Neuronal stem cell (in vitro differentiated cells): Measurements from ENCODE around the gene POLR2J.

Experiments
- DNase-seq: peaks from one replicate; pipeline ENCODE4 v3.0.0-alpha.2; 2013; ENCODE audit warnings: low spot score
- H2AFZ ChIP-seq: one replicate; pipeline ENCODE4 v1.6.1; 2013; ENCODE audit warnings: mild to moderate bottlenecking, low read length, inconsistent platforms
- H2AK5ac ChIP-seq: 2 replicates; pipeline ENCODE4 v1.6.1; 2013; ENCODE audit warnings: low read depth, mild to moderate bottlenecking, inconsistent platforms, low read length, moderate library complexity, mixed read lengths
- H2BK120ac ChIP-seq: 2 replicates; pipeline ENCODE4 v1.6.1; 2013; ENCODE audit warnings: low read depth, mild to moderate bottlenecking, inconsistent platforms, low read length, moderate library complexity, mixed read lengths
- H2BK12ac ChIP-seq: one replicate; pipeline ENCODE4 v1.6.1; 2013; ENCODE audit warnings: low read length, inconsistent platforms
- H2BK15ac ChIP-seq: 2 replicates; pipeline ENCODE4 v1.6.1; 2013; ENCODE audit warnings: mild to moderate bottlenecking, low read length, inconsistent platforms, mixed read lengths
- H2BK5ac ChIP-seq: one replicate; pipeline ENCODE4 v1.6.1; 2013; ENCODE audit warnings: inconsistent platforms, mild to moderate bottlenecking, low read length, moderate library complexity
- H3K14ac ChIP-seq: one replicate; pipeline ENCODE4 v1.6.1; 2013; ENCODE audit warnings: low read length, inconsistent platforms
- H3K18ac ChIP-seq: 2 replicates; pipeline ENCODE4 v1.6.1; 2013; ENCODE audit warnings: low read length, inconsistent platforms
- H3K23ac ChIP-seq: 2 replicates; pipeline ENCODE4 v1.6.1; 2013; ENCODE audit warnings: low read depth, mild to moderate bottlenecking, mixed read lengths, low read length, inconsistent platforms; ENCODE audit not compliant: poor library complexity
- H3K27ac ChIP-seq: replicated peaks from 3 replicates; pipeline ENCODE4 v1.5.1; 2013; ENCODE audit warnings: low read length, inconsistent platforms
- H3K27me3 ChIP-seq, 3 experiments: 2 replicates each; pipeline ENCODE4 v1.6.1; 2013; ENCODE audit warnings: low read length in 3 of 3, mild to moderate bottlenecking in 2 of 3, inconsistent platforms in 1 of 3, low read depth in 1 of 3, mixed read lengths in 1 of 3, moderate library complexity in 1 of 3; ENCODE audit not compliant: control insufficient read depth in 3 of 3, insufficient read depth in 3 of 3
- H3K36me3 ChIP-seq, 2 donors: replicated peaks in 1 of 2; 2 replicates each; pipeline ENCODE4 v1.6.1; 2013; ENCODE audit warnings: low read length in 2 of 2; ENCODE audit not compliant: control insufficient read depth in 2 of 2, insufficient read depth in 2 of 2
- H3K4ac ChIP-seq: 2 replicates; pipeline ENCODE4 v1.6.1; 2013; ENCODE audit warnings: inconsistent platforms, mild to moderate bottlenecking, low read length, moderate library complexity
- H3K4me1 ChIP-seq, 2 donors: 1 replicate in 1 of 2; 2 replicates in 1 of 2; pipeline ENCODE4 v1.6.1; 2013; ENCODE audit warnings: low read length in 2 of 2, low read depth in 1 of 2; ENCODE audit not compliant: control insufficient read depth in 2 of 2, insufficient read depth in 1 of 2
- H3K4me2 ChIP-seq: one replicate; pipeline ENCODE4 v1.6.1; 2013; ENCODE audit warnings: mild to moderate bottlenecking, low read length, inconsistent platforms; ENCODE audit not compliant: insufficient read depth, poor library complexity, severe bottlenecking
- H3K4me3 ChIP-seq, 2 donors: 2 replicates each; pipeline ENCODE4 v1.5.1; 2013; ENCODE audit warnings: low read length in 2 of 2, mild to moderate bottlenecking in 2 of 2, inconsistent platforms in 1 of 2, moderate library complexity in 1 of 2
- H3K79me1 ChIP-seq: one replicate; pipeline ENCODE4 v1.6.1; 2013; ENCODE audit warnings: low read depth, mild to moderate bottlenecking, inconsistent platforms, low read length, moderate library complexity
- H3K9ac ChIP-seq: one replicate; pipeline ENCODE4 v1.6.1; 2013; ENCODE audit warnings: mild to moderate bottlenecking, low read depth, low read length, inconsistent platforms; ENCODE audit not compliant: poor library complexity
- H3K9me3 ChIP-seq, 2 donors: replicated peaks in 1 of 2; 2 replicates each; pipeline versions ENCODE3 to v1.6.1; 2013; ENCODE audit warnings: low read length in 2 of 2, mild to moderate bottlenecking in 2 of 2, inconsistent platforms in 1 of 2, low read depth in 1 of 2, mixed read lengths in 1 of 2, moderate library complexity in 1 of 2; ENCODE audit not compliant: control insufficient read depth in 2 of 2, insufficient read depth in 1 of 2
- H4K8ac ChIP-seq: one replicate; pipeline ENCODE4 v1.6.1; 2013; ENCODE audit warnings: low read depth, mild to moderate bottlenecking, inconsistent platforms, low read length, moderate library complexity
- H4K91ac ChIP-seq: one replicate; pipeline ENCODE4 v1.6.1; 2013; ENCODE audit warnings: low read length, low read depth, mild to moderate bottlenecking, inconsistent platforms; ENCODE audit not compliant: poor library complexity
- WGBS, 2 donors: extraction: QIAGEN DNeasy Blood & Tissue Kit; methylation state at CpG; one replicate each; pipeline ENCODE4 v1.1.7; 2013; ENCODE audit warnings: missing lambda C conversion rate in 2 of 2, mixed read lengths in 1 of 2; ENCODE audit not compliant: insufficient read length in 2 of 2, insufficient replicate concordance in 1 of 2; ENCODE audit errors: extremely low coverage in 2 of 2; 5-methylcytosine and 5-hydroxymethylcytosine counted together

Gene POLR2J

DNA sequence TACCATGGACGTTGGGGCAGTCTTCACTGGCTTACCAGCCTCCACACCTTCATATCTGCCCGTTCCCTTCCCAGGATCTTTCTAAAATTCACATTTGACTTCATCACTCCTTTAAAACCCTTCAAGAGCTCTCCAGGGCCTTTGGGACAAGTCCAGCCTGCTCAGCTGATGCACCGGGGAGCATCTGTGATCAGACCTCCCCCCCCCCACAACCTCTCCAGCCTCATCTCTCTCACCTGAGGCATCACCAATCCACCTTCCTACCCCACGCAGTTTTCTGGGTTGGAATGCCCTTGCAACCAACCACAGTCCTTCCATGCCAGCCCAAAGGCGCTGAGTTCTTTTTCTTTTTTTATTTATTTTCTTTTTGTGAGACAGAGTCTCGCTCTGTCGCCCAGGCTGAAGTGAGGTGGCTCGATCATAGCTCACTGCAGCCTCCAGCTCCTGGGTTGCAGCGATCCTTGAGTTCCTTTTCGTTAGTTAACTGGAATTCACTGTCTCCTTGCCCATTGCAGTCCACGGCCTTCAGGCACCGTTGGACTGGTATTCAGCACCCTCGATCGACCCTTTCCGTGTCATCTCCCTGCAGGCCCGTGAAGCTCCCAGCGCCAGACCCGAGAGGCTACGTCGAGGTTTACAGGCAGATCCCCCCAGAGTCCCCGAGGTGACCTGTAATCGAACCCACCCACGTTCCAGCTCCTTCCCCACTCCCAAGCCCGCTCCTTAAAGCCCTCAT lies 14.7 kb downstream of the POLR2J start:
- Histone ChIP-seq H3K36me3 (peaks cover 12 to 31% of the 10 kb centered on the region in 2 donors), H2AFZ (peak overlapping the region; percentile 99), H3K23ac (peak overlapping the region; percentile 87), H3K9me3 (peaks cover 0 to 2% of the 10 kb centered on the region in 2 donors), H3K4me2 (peak overlapping the region; percentile 82), H3K27me3 (no peaks in the 10 kb centered on the region), H3K18ac (peak overlapping the region; percentile 97), H3K79me1 (peaks cover 14% of the 10 kb centered on the region), H2BK5ac (peak overlapping the region; percentile 72), H3K4ac (no peak overlapping the region), H3K9ac (peak overlapping the region; percentile 97), H2AK5ac (peak overlapping the region; percentile 6), H2BK15ac (no peak overlapping the region), H4K8ac (peak overlapping the region; percentile 66), H3K27ac (no peak overlapping the region), H2BK120ac (no peak overlapping the region), H3K4me1 (peaks cover 6% of the 10 kb centered on the region in 2 donors), H4K91ac (no peak overlapping the region), H3K14ac (peak overlapping the region; percentile 99), H2BK12ac (no peak overlapping the region), H3K4me3 (peak overlapping the region; percentile 90 to 97)
- WGBS, 2 donors = no CpG with 5 or more reads among the region's 24 CpGs
- DNase-seq = no peak

DNA sequence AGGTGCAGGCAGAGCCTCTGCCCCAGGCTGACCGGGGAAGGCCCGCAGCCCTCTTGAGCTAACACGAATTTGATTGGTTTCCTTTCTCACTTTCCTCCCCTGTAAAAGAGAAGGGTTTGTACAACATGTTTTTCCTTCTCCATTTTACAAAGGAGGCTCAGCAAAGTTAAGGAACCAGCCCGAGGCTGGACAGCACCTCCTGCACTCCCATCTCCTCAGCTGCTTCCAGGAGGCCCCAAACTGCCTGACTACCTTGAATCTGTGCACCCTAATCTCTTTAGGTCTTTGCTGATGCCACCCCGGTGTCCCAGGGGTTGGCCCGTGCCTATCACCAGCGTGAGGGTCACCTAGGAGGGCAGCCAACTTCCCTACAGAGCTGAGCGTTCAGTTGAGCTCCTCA lies 18.3 kb downstream of the POLR2J start:
- Histone ChIP-seq H2BK120ac (no peak overlapping the region), H3K36me3 (peaks cover 20 to 42% of the 10 kb centered on the region in 2 donors), H3K27ac (no peak overlapping the region), H3K23ac (no peak overlapping the region), H3K9ac (no peak overlapping the region), H2AK5ac (no peak overlapping the region), H3K4ac (no peak overlapping the region), H3K4me1 (peaks cover 3% of the 10 kb centered on the region in 2 donors), H4K91ac (no peak overlapping the region), H2BK15ac (no peak overlapping the region), H3K79me1 (peaks cover 6% of the 10 kb centered on the region), H3K4me2 (no peak overlapping the region), H2BK5ac (no peak overlapping the region), H3K4me3 (no peak overlapping the region), H3K9me3 (no peaks in the 10 kb centered on the region), H3K27me3 (no peaks in the 10 kb centered on the region), H3K18ac (no peak overlapping the region), H3K14ac (no peak overlapping the region), H2AFZ (no peak overlapping the region), H4K8ac (no peak overlapping the region), H2BK12ac (no peak overlapping the region)
- no CpG with 5 or more reads among the region's 8 CpGs for WGBS, 2 donors
- DNase-seq = no peak

DNA sequence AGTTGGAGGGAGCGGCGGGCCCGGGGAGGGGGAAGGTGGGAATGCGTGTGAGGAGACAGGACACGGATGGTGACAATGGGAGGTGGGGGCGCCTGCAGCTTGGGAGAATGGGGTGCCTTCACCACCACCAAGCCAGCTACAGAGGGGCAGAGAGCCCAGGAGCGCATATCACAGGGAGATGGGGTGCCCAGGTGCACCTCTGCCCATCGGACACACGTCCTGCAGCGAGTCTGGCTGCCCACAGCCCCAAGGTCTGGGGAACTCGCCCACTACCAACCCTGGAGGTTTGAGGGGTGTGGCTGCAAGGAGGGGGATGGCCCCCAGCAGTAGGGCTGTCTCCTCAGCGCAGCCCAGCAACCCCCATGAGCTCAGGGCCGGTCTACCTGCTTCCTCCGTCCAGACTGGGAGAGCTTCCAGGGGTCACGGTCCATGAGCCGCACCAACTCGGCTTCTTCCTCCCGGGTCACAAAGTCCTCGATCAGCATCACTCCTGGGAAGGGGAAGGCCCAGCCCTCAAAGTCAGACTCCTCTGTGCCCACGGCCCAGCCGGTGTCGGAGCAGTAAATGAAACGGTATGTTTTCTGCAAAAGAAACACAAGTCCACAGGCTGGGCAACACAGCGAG lies 19.4 kb downstream of the POLR2J start:
- no peak overlapping the region for H3K14ac ChIP-seq
- H3K9ac ChIP-seq = no peak overlapping the region
- H3K27ac ChIP-seq = no peak overlapping the region
- H3K79me1 ChIP-seq = peaks cover 3% of the 10 kb centered on the region
- H2BK120ac ChIP-seq = no peak overlapping the region
- peaks cover 3% of the 10 kb centered on the region in 2 donors for H3K4me1 ChIP-seq
- DNase-seq = no peak
- no peaks in the 10 kb centered on the region for H3K27me3 ChIP-seq
- no peak overlapping the region for H4K91ac ChIP-seq
- H2BK12ac ChIP-seq = no peak overlapping the region
- no peak overlapping the region for H2AFZ ChIP-seq
- no peak overlapping the region for H3K4me2 ChIP-seq
- H3K4ac ChIP-seq = no peak overlapping the region
- no peak overlapping the region for H2AK5ac ChIP-seq
- H4K8ac ChIP-seq = no peak overlapping the region
- peaks cover 24 to 44% of the 10 kb centered on the region in 2 donors for H3K36me3 ChIP-seq
- no peak overlapping the region for H2BK15ac ChIP-seq
- no peak overlapping the region for H3K18ac ChIP-seq
- no CpG with 5 or more reads among the region's 24 CpGs for WGBS, 2 donors
- H3K9me3 ChIP-seq = no peaks in the 10 kb centered on the region
- no peak overlapping the region for H2BK5ac ChIP-seq
- H3K4me3 ChIP-seq = peak overlapping the region in 1 of 2 donors; percentile 43
- no peak overlapping the region for H3K23ac ChIP-seq

DNA sequence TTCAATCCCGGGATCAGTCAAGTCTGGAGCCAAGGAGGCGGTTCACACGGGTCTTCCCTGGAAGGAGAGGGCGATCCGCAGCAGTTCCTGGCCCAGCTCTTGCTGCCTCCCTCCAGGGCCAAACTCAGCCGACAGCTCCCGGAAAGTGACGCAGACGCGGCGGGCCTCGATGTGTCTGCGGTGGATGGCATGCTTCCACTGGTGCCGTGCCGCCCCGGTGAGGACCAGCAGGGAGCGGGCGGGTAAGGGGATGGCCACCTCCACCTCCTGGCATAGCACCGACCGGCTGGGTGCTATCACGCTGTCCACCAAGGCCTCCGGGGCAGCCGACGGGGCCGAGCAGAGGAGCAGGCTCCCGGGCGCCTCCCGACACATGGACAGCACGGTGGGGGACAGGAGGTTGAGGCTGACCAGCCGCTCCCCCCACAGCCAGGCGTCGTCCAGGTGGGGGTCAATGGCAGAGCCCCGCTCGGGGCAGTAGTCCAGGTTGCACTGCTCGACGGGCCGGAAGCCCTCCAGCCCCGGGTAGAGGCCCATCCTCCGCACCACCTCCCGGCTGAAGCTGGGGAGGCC lies 21.3 kb downstream of the POLR2J start:
- DNase-seq = no peak
- H3K27ac ChIP-seq = no peak overlapping the region
- no peak overlapping the region for H2AK5ac ChIP-seq
- H4K91ac ChIP-seq = no peak overlapping the region
- H3K4ac ChIP-seq = no peak overlapping the region
- WGBS, 2 donors = no CpG with 5 or more reads among the region's 40 CpGs
- H3K27me3 ChIP-seq = no peaks in the 10 kb centered on the region
- no peak overlapping the region for H3K14ac ChIP-seq
- no peaks in the 10 kb centered on the region for H3K9me3 ChIP-seq
- H3K18ac ChIP-seq = no peak overlapping the region
- no peaks in the 10 kb centered on the region for H3K79me1 ChIP-seq
- no peak overlapping the region for H2BK15ac ChIP-seq
- peaks cover 24 to 44% of the 10 kb centered on the region in 2 donors for H3K36me3 ChIP-seq
- H3K9ac ChIP-seq = peak overlapping the region; percentile 84
- H3K23ac ChIP-seq = peak overlapping the region; percentile 73
- H4K8ac ChIP-seq = no peak overlapping the region
- no peaks in the 10 kb centered on the region for H3K4me1 ChIP-seq
- H2BK120ac ChIP-seq = no peak overlapping the region
- H2BK12ac ChIP-seq = no peak overlapping the region
- no peak overlapping the region for H2AFZ ChIP-seq
- no peak overlapping the region for H3K4me2 ChIP-seq
- no peak overlapping the region for H3K4me3 ChIP-seq
- no peak overlapping the region for H2BK5ac ChIP-seq
